ENCODE measurements around the gene TMA16. TPM values are rescaled to one million over a fixed set of nuclear protein-coding genes. Genes with fewer than 3 reads are reported as not detected.

Gene TMA16
- total RNA-seq, 2 donors from 2014 or later: 11.4 to 15.2 TPM

DNA sequence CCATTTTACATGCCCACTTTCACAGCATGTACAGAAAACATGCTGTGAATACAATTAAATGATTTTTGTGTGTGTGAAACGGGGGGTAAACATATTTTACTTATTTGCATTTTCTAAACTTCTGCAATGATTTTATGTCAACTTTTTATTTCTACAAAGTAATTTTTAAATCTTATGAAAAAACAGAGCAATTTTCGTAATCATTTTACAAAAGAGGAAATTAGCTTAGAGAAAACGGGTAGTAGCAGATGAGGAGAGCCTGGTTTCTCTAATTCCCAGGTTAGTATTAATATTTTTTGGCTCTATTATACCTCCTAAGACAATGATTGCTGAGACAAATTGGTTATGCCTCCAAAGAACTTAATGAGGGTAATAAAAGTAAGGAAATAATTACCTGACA is 24.1 kb upstream of the TMA16 start:
- no peak overlapping the region for H3K4me3 ChIP-seq
- H3K36me3 ChIP-seq: no peaks in the 10 kb centered on the region
- H3K27me3 ChIP-seq: no peaks in the 10 kb centered on the region
- DNase-seq (ENCODE audit: low spot score): no peak
- no peaks in the 10 kb centered on the region for H3K4me1 ChIP-seq
- TF ChIP-seq CTCF (IDR thresholded peaks at IDR 0.05): no peak
- H3K9me3 ChIP-seq: no peaks in the 10 kb centered on the region
- H3K27ac ChIP-seq: no peak overlapping the region

DNA sequence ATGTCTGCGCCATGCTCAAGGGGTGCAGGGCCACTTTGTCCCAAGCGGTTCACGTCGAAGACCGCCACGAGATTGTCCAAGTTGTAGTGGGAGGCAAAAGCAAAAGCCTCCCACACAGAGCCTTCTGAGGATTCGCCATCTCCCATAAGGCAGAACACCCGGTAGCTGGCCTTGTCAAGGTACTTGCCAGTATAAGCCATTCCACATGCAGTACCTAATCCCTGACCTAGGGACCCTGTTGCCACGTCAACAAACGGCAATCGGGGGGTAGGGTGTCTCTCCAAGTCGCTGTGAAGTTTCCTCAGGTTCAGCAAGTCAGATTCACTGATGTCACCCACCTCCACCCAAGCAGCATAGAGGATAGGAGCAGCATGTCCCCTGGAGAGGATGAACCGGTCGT is 21.4 kb upstream of the TMA16 start:
- no peak overlapping the region for H3K27ac ChIP-seq
- no peaks in the 10 kb centered on the region for H3K9me3 ChIP-seq
- no peak for DNase-seq (ENCODE audit: low spot score)
- no peaks in the 10 kb centered on the region for H3K27me3 ChIP-seq
- H3K4me3 ChIP-seq: no peak overlapping the region
- no peaks in the 10 kb centered on the region for H3K4me1 ChIP-seq
- H3K36me3 ChIP-seq: no peaks in the 10 kb centered on the region
- TF ChIP-seq CTCF (IDR thresholded peaks at IDR 0.05): no peak

DNA sequence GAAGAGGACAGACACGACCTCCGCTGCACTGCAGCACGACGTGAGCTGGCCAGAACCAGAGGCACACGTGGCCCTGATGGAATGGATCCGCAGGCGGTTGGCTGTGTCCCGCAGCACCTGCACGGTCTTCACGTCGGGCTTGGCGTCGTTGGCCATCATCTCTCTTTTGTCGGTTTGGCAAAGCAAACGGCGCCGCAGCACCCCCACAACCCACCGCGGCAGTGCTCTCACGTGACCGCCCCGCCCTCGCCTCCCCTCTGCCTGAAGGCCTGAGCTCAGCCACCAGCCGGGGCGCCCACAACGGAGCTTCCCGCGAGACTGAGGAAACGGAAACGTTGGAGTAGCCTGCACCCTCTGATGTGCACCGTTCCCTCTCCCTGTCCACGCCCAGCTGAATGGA is 20.9 kb upstream of the TMA16 start, which contains the start of gene TKTL2:
TKTL2 (minus strand) TSS at position 179 of the 400 bp plus-strand sequence; CDS start at position 159, 20 bp downstream.
- DNase-seq (ENCODE audit: low spot score): no peak
- H3K36me3 ChIP-seq: no peaks in the 10 kb centered on the region
- no peak within 1 kb of the TSS for H3K4me3 ChIP-seq
- no peak for TF ChIP-seq CTCF (IDR thresholded peaks at IDR 0.05)
- H3K4me1 ChIP-seq: no peaks in the 10 kb centered on the region
- H3K27ac ChIP-seq: no peak within 1 kb of the TSS
- H3K9me3 ChIP-seq: no peaks in the 10 kb centered on the region
- H3K27me3 ChIP-seq: no peaks in the 10 kb centered on the region

- Histone ChIP-seq H3K9me3 (no peaks in the 10 kb centered on the region), H3K4me1 (no peaks in the 10 kb centered on the region), H3K27ac (no peak overlapping the region), H3K36me3 (no peaks in the 10 kb centered on the region), H3K27me3 (no peaks in the 10 kb centered on the region), H3K4me3 (no peak overlapping the region)
- no peak for DNase-seq (ENCODE audit: low spot score)
- no peak for TF ChIP-seq CTCF (IDR thresholded peaks at IDR 0.05)
Measured at GRCh38 chr4:163474027-163474426, 20.5 kb upstream of the TMA16 start.

GRCh38 chr4:163476761-163477438 is 17.6 kb upstream of the TMA16 start:
- Histone ChIP-seq H3K27me3 (no peaks in the 10 kb centered on the region), H3K9me3 (no peaks in the 10 kb centered on the region), H3K4me1 (no peaks in the 10 kb centered on the region), H3K4me3 (no peak overlapping the region), H3K27ac (no peak overlapping the region), H3K36me3 (no peaks in the 10 kb centered on the region)
- TF ChIP-seq CTCF (IDR thresholded peaks at IDR 0.05): no peak
- no peak for DNase-seq (ENCODE audit: low spot score)

DNA sequence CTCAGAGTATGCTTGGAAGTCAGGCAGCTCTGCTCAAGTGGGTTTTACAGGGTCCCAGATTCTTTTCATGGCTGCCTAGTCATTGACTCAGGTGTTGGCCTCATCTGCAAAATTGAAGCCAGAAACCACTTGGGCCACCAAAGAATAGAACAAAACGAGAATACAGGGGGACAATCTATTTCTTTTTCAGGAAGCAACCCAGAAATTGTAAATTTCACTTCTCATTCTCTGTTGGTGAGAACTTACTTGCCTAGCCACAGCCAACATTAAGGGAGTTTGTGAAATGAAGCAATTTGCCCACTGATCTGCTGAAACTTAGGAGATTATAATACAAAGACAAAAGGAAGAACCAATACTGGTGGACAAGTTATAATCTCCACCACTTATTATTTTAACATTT is 12.3 kb upstream of the TMA16 start:
- TF ChIP-seq CTCF (IDR thresholded peaks at IDR 0.05): no peak
- DNase-seq (ENCODE audit: low spot score): no peak
- Histone ChIP-seq H3K9me3 (no peaks in the 10 kb centered on the region), H3K27ac (no peak overlapping the region), H3K27me3 (no peaks in the 10 kb centered on the region), H3K4me1 (no peaks in the 10 kb centered on the region), H3K4me3 (no peak overlapping the region), H3K36me3 (no peaks in the 10 kb centered on the region)
